Activated CD4-positive, alpha-beta T cell treated with anti-CD3 and anti-CD28 coated beads for 48 hours (primary cell): Measurements from ENCODE around the gene ACTRT2.

Source experiments
- DNase-seq: peaks from one replicate; pipeline ENCODE4 v3.0.0-alpha.2; 2020

ACTRT2 gene

DNA sequence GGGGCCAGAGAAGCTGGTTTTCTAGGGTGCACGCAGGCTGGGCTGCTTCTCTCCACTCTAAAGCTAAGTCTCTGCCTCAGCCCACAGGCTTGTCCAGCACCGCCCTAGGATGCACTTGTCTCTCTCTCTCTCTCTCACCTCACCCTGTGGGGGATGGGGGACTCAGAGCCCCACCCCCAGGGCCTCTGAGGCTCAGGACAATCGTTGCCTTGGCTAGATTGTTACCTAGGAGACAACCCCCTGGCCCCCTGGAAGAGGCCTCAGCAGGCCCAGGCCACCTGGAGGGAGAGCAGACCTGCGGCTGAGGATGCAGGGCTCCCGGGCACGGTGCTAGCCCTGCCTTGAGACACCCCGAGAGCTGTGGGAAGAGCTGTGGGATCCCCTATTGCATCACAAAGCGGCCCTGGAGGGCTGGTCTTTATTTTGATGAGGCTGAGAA, at the start of gene ACTRT2:
Gene ACTRT2, plus strand, starts transcription at position 235 of the 439 bp plus-strand sequence. CDS start 220 bp downstream, outside the sequence.
- no peak for DNase-seq

DNA sequence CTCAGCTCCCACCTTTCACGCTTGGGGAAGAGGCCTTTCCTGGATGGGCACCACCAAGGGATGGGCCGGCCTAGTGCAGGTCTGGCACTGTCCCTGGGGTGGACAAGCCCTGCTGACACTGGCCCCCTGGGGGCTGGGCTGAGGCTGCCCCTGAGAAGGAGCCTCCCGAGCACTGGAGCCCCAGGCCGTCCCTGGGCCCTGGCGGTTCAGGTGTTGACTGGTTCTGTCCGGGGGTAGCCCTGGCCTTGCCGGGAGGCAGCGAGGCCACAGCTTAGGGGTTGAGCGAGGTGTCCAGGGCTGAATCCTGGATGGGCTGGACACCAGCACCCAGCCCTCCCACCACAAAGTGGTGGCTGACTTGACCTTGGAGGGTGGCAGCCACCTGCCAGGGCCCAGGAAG, 49.7 kb upstream of the ACTRT2 start:
- DNase-seq = no peak

DNA sequence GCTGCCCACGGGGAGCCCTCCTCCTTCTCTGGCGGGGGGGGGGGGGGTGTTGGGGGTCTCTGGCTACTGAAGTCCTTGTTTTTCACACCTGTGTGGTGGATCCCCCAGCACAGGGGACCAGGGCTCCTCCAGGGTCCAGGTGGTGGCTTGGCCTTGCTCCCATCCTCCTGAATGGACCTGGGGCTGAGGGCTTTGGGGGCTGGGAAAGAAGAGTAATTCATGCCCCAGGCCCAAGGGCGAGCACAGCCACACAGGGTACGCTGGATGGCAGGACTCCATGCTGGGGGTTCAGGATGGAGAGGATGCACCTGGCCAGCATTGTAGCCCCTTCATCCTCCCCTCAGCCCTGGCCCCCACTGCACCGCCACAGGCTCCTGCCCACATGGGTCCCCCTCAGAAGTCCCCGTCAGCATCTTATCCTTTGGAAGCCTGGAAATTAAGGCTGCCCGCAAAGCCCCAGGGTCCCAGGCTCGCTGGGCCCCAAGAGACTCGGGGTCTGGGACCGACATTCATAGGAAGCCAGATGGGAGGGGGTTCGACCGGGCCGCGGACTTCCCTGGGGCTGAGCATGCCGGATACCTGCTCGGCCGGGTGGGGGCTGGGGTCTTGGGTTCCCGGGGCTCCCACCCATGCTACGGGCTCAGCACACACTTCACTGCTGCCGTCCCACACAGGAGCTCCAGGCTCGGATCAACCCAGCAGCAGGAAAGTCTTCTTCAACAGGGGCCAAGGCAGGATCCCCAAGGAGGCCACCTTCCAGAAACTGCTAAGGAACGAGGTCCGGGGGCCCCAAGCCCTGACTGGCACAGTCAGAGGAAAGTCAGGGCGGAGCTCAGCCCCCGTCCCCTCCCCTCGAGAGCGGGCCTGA, 49.0 kb upstream of the ACTRT2 start:
- DNase-seq = no peak

DNA sequence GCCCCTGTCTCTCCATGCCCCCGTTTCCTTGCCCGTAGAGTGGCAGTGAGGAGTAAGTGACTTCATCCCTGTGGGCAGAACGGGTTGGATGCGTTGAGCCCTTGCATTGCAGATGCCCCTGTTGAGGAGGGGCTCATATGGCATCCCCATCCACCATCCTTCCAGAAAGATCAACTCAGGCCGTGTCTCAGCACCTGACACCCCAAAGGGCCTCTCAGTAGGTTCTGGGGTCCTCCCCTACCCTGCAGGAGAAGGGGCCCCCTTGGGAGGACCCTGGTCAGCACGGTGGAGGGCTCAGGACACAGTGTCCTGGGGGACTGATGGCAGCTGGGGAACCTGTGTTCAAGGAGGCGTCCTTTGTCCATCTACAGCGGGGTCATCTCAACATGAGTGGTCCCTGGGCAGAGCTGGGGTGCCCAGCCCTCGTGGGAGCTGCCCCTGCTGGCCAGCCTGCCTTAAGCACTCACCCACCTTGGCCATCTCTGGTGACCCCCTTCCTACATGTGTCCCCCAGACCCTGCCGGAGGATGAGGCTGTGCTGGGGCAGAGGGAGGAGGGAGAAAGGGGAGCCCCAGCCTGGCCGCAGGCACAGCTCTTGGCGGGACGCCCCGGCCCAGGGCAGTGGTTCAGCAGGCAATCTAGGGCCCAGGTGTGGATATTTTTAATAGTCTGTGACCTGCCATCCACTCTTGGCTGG, 48.2 kb upstream of the ACTRT2 start:
- DNase-seq = no peak

DNA sequence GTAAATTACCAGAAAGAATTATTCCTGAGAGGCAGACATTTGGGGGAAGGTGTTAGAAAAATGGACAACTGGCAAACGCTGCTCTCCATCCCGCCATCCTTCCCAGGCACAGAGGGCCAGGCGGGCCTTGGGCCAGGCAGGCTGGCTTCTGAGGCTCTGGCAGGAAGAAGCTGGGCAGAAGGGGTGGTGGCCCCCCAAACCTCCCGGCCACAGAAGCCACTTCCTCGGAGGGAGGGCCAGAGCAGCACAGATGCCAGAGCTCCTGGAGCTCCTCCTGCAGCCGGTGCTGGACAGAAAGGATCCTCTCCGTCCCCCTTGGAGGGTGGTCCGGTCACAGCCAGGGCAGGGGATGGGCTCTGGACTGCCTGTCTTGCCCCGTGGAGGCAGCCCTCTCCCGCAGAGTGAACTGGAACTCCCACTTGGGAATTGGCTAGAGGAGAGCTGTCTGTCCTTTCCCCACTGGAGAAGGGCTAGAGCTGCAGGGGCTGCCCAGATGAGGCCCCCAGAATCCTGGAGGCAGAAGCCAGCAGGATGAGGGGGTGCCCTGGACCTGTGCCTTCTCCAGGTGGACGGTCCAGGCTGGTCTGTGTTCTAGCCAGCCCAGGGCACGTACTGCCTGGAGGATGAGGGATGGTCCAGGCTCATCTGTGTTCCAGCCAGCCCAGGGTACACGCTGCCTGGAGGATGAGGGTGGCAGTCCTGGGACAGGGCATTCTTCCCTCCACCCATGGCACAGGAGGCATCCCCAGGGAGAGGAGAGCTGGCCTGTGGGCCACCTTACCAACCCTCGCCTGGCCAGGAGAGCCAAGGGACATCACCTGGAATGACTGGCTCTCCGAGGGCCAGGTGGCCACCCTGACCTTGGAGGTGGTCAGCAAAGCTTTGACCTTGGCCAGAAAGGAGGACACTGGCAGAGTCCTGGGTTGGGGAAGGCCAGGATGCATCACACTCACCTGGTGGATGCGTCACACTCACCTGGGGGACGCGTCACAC, 47.4 kb upstream of the ACTRT2 start:
- DNase-seq = no peak

DNA sequence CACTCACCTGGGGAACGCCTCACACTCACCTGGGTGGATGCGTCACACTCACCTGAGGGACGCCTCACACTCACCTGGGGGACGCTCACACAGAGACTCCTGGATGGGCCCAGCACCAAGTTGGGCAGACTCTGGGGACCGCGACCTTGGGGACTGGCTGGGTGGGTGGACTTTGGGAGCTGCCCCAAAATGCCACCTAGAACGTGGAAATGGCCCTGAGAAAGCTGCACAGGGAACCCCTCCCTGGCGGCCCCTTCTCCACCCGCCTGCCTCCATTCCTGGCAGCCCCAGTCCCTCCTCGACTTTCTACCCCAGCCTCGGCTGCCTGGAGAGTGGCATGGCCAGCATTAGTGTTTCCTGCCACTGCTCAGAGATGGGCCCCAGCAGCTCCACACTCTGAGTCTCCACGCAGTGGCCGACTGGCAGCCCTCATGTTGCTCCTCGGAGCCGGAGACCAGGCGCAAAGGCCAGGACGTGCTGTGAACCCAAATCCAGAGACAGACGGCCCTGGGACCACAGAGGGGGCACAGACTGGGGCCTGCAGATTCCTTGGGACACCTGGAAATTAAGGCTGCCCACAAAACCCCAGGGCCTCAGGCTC, 46.5 kb upstream of the ACTRT2 start:
- DNase-seq = no peak

DNA sequence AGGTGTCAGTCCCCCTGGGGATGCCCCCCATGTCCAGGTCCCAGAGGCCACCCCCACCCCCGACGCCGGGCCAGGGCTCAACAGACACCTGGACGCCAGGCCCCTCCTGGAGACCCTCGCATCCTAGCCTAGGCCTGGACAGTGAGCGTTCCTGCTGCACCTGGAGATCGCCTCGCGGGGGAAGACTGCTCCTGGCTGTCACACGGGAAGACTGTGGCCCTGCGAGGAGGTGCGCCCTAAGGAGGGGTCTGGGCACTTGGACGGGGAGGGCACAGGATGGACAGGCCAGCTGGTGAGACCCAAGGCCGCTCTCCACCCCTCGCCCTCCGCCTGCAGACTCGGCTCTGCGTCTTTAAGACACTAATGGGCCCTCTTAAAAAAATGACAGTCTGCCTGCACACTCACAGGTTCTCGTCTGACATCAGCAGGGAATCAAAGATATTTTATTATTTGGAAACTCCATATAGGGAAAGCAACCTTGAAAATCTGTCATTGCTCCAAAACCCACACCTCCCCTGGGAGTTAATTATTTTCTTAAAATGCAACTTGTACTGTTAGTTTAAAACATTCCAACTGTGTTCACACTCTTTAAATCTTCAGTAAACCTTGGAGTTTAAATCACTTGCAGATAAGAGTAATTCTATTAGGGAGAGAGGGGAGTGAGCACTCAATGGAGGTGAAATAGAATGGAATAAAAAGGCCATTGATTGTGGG, 45.6 kb upstream of the ACTRT2 start:
- DNase-seq = no peak

DNA sequence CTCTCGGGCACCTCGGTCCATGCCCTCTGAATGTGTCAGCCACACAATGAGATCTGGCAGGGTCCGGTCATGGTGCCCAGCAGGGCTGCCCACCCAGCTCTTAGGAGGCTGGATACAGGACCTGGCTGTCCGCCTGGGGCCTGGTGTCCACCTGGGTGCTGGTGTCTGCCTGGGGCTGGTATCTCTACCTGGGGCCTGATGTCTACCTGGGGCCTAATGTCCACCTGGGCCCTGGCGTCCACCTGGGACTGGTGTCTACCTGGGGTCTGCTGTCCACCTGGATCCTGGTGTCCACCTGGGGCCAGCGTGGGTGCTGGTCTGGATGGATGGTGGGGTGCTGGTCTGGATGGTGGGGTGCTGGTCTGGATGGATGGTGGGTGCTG, 45.1 kb upstream of the ACTRT2 start:
- no peak for DNase-seq

DNA sequence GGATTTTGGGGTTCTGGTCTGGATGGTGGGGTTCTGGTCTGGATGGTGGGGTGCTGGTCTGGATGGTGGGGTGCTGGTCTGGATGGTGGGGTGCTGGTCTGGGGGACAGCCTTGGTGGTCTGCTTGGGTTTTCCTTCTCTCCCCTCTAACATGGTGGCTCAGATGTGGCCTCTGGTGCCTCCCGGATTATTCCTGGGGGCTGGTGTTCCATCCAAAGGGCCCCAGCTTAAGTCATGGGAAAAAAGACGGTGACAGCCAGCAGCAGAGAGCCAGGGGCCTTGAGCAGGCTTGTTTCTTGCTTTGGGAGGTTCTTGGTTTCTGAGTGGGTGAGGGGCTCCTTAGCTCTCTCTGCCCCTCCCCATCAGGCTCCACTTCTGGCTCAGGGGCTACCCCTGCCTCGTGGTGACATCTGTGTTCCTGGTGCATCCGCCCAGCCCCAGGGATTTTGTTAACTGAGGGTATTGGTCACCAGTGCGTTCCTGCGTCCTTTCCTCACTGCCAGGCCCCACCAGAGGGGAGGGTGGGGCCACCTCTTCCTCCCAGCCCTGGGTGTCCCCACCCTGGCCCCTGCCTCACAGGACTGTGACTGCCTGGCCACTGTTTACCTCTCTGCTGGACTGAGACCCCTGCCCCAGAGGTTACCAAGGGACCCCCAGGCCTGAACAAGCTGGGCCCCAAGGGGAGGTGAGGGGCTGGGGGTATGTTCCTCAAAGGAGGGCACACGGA, 43.2 kb upstream of the ACTRT2 start:
- no peak for DNase-seq

DNA sequence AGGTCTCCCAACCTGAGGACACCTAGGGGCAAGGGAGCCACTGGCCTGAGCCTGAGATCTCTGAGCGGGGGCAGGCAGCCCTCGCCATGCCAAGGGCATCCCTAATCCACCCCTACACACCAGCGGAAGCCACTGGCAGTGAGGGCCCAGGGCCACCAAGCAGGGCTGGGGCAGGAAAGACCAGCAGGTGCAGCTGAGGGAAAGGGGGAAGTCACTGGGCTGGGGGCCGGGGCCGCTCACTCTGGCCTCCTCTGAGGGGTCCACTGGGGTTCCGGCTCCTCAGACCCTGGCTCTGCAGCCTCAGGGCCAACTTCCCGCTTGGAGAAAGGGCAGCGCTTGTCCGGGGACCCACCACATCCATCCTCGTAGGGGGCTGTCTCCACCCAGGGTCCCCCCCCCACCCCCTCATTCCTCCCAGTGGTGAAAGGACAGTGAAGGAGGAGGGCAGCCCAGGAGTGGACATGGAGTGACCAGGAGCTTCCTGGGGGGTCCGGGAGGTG, 42.5 kb upstream of the ACTRT2 start:
- DNase-seq = no peak

DNA sequence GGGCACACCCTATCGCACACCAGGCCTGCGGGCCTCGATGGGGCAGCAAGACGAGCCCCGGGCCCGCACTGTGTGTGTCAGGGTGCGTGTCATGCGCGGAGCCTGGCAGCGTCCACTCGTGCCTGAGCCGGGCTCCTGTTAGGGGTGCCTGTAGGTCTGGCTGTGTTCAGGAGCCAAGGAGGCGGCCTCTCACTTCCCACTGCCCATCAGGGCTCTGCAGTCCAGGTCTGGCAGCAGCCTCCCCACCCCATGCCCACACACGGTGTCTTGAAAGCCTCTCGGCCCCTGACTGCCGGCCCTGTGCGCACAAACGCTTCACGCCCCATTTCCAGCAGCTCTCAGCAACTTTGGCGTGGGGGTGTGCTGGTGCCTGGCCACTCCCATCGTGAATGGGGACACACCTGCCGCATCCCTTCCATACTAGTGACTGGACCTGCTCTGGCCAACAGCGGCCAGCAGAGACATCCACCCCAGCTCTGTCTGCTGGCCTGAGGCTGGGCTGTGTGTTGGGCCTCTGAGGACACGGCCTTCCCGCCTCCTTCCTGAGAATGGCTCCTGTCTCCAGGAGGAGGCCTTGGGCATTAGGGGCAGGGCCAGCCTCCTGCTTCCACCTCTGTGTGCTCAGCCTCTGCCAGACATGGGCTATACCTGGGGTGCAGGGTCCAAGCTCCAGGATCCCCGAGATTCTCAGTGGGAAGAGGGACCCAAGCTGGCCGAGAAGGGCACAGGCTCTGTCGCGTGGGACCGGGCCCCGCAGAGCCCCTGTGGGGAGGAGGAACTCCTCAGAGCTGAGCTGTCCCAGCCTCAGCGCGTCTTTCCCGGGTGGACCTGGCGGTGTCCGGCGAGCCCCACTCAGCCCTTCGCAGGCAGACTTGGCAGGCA, 41.8 kb upstream of the ACTRT2 start:
- no peak for DNase-seq

DNA sequence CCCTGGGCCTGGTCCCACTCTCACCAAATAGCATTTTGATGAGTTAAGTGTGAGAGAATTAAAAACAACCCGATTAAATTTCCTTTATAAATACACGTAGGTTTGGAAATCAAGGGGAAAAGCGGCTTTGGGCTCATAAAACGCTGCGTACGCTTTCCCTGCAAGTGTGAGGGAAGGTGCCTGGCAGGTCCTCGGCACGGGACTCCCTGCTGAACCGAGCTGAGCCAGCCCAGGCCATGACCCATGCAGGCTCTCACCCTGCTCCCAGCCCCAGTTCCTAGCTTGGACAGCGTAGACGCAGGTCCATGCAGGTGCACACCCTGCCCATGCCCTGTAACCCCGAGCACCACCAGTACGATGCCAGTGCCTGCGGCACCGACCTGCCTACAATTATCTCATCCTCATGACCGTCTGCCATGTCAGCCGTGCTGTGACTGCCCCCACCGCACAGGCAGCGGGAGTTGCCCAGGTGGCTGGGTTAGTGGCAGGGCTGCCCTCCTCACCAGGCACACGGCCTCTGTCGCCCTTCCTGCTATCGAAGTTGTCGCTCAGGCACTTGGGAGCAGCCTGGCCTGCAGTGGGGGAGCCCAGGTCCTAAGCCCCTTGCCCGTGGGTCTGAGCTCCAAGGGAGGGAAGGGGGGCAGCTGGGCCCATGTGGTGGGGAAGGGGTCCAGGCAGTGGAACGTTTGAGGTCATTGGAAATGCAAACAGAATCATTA, 41.0 kb upstream of the ACTRT2 start:
- no peak for DNase-seq

DNA sequence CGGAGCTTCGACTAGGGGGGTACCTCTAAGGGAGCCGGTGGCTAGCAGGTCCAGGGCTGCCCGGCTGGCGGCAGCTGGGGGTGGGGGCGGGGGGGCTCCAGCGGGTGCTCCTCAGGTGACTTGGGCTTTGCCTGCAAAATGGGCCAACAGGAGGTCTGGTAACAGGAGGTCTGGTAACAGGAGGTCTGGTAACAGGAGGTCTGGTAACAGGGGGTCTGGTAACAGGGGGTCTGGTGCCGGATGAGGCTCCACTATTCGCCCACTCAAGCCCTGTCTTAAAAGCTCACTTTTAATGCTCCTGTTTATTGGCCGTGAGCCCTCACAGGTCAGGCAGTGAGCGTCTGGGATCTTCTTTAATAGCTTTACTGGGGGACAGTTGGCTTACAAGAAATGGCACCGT, 40.4 kb upstream of the ACTRT2 start:
- DNase-seq = no peak

DNA sequence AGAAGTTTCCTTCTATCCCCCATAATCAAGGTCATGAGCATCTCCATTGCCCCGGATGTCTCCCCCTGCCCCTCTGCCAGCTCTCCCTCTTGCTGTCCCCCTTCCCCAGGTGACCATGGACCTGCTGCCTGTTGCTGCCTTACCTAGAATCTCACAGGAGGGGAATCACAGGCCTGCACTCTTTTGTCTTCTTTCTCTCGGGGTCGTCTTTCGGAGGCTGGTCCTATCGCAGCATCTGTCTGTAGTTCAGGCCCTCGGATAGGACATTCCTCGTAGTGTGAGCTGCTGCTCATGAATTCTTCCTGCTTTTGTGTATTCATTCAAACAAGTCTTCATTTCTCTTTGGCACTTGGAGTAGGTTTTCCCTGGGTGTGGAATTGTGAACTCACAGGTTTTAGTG, 39.9 kb upstream of the ACTRT2 start:
- no peak for DNase-seq

DNA sequence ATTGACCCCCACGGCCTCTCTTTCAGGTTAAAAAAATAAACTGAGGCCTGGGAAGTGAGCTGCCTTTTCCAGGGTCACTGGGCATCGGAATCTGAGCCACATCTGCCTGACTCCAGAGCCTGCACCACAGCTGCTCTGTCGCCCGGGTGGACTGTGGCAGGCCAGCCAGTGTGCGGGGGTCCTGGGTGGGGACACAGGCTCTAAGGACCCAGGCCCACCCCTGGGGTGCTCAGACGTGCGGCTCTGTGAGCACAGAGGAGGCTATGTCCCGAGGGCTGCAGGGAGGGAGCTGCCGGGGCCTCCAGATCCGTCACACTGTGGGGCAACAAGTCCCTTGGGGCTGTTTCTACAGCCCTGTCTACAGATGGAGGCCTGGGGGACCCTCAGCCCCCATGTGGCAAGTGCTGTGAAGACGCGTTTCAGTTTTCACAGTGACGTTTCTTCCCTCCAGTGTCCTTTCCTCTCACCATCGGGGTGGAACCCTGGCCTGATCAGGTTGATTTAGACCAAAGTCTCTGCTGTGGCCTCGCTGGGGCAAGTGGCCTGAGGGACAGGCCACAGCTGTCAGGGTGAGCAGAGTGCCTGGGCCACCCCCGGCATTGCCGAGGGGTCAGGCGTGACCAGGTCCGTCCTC, 39.2 kb upstream of the ACTRT2 start:
- no peak for DNase-seq

DNA sequence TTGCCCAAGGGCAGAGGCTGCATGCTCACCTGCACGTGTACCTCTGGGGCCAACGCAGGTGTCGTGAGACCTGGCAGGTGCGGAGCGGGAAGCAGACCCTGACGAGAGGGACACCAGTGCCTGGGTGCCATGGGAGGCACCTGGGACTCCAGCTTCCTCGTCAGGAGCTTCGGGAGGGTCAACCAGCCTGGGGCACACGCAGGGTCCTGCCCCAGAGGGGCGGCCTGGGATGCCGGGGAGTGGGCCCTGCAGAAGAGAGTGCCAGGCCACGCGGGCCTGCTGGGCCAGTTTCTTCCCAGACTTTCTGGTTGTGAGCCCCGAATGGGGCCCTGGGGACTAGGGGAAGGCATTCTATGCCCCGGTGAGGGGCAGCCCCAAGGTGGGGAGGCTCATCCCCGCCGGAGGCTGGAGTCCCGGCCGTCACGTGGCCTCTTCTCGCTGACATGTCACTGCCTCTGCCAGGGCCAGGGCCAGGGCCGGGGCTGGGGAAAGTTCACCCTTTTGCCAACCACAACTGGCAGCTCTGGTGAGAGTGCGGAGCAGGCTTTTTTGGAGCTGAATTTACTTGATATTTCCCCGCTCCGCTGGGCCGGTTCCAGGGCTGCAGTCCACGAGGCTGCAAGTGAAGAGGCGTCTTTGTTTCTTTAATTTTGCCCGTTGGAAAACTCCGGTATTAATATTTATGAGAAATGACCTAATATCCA, 38.5 kb upstream of the ACTRT2 start:
- DNase-seq = no peak

DNA sequence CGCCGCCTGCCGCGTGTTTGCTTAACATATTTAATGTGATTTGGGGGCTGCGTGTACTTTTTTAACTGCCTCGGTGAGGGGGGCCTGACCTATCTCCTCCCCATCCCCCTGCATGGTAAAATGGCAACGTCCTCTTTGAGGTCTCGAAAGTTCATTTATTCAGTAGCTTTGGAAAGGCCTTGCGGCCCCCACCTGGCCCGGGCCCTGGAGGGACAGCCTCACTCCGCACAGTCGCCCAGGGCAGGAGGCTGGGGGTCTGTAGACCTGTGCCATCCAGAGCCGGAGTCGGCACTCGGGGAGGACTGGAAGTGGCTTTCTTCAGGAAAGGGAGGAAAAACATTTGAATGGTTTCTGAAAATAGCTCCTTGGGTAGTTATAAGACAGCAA, 38.0 kb upstream of the ACTRT2 start:
- DNase-seq = no peak
